H54 (cell line): ENCODE measurements around the gene RAX.
A peak's percentile ranks its signal among the peaks of the same experiment; 100 is the strongest.
"Not testable (repeated sequence)": the region's sequence is repeated elsewhere in the genome, so short reads cannot be mapped to it uniquely, and the experiment has no call there.

Source experiments
- DNase-seq: peaks from one replicate; pipeline ENCODE4 v3.0.0; 2011; ENCODE audit warnings: low spot score, mixed read lengths; ENCODE audit not compliant: insufficient read length
- FAIRE-seq: peaks from 3 replicates; lab custom pipeline; 2011; peaks lifted over from hg19 to GRCh38; lab: Jason Lieb, UNC
- POLR2A ChIP-seq: IDR thresholded peaks from 2 replicates; pipeline ENCODE4 v1.6.1; 2011; ENCODE audit warnings: low read depth, mild to moderate bottlenecking, low read length

Gene RAX

DNA sequence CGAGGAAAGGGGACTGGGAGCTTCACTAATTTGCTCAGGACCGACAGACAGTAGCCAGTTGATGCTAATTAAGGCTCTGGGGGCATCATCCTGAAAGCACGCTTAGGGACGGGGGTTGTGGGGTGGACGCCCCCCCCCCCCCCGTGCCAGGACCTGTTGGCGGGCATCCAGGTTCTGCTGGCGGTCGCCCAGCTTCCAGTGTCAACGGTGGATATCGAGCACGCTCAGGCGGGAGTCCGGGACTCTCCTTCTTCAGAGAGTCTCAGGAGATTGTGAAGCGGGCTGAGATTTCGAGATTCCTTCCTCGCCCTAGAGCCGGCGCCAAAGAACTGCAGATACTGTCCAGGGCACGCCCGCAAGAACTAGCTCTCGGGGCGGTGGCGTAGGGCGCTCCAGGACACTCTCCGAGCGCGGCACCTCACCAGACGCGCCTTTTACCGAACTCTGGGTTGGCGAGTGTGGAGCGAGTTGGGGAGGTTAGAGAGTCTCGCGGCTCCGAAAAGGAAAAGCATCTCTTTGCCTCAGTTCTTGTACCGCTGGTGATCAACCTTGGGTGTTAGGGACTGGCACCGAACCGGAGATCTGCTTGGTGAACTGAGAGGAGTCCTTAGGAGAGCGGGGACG is 5.6 kb downstream of the RAX start:
- TF ChIP-seq POLR2A = no peak
- DNase-seq (no peak), FAIRE-seq (no peak)

GRCh38 chr18:59266886-59267502 is 6.3 kb downstream of the RAX start:
- FAIRE-seq (no peak), DNase-seq (no peak)
- no peak for TF ChIP-seq POLR2A

DNA sequence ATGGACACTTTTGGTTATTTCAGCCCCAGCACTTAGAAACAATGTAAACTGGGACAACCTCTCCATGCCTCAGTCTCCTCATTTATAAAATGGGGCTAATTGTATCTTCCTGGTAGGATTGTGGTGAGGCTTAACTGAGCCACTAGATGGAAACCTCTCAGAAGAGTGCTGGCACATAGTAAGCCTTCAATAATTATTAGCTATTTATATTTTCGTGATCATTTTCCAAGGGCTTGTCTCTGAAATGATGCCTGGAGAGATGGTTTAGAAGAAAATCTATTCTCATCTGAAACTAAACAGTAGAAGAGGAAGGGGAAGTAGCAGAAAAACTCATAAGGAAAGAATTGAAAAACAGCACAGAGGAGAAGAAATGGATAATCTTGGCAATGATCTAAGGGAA is 6.8 kb downstream of the RAX start:
- FAIRE-seq (no peak), DNase-seq (no peak)
- TF ChIP-seq POLR2A = no peak

GRCh38 chr18:59265974-59266369 is 7.3 kb downstream of the RAX start:
- FAIRE-seq (no peak), DNase-seq (no peak)
- no peak for TF ChIP-seq POLR2A

DNA sequence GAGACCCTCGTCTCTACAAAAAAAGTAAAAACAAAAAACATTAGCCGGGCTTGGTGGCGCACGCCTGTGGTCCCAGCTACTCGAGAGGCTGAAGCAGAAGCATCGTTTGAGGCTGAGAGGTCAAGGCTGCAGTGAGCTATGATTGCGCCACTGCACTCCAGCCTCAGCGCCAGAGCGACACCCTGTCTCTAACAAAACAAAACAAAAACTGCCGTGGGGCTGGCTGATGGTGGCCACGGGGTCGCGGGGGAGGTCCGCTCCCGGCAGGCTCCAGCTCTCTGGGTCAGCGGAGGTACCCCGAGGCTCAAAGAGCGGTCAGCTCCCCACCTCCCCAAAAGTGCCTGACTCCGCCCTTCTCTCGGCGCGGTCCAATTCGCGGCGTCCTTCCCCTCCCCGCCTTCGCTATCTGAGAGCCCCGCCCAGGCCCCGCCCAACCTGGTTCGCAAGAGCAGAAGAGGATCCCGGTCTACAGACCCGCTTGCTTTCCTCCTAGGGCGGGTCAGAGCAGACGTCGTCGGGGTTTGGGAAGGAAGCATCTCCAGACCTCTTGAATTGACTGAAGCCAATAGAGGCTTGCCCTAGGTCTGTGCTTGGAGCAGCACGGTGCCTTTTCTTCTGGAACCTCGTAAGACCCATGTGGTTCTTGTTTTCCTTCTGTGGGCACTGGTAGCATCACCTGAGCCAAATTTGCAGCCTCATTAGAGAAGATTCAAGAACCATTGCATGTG is 7.8 kb downstream of the RAX start:
- FAIRE-seq = no peak
- TF ChIP-seq POLR2A = no peak
- DNase-seq = no peak

DNA sequence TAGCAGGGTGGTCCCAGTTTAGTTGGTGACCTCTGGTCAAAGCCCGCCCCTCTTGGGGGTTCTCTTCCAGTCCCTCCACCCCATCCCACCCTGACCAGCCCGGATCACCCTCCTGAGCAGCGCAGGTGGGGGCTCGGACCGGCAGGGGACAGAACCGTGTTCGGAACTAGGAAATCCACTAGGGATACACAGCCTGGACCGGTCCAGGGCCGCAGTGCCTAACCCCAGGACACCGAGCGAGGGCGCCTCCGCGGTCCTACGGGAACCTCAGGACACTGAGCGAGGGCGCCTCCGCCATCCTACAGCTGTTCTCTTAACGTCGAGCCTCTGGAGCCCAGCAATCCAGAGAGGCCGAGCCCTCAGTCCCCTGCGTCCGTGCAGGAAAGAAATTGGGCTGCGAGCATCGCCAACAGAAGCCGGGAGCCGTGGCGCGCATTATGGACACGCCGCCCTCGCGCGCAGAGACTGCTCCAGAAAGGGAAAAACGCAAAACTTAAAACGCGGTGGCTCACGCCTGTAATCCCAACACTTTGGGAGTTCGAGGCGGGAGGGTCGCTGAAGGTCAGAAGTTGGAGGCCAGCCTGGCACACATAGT is 8.5 kb downstream of the RAX start:
- no peak for TF ChIP-seq POLR2A
- DNase-seq (no peak), FAIRE-seq (no peak)

DNA sequence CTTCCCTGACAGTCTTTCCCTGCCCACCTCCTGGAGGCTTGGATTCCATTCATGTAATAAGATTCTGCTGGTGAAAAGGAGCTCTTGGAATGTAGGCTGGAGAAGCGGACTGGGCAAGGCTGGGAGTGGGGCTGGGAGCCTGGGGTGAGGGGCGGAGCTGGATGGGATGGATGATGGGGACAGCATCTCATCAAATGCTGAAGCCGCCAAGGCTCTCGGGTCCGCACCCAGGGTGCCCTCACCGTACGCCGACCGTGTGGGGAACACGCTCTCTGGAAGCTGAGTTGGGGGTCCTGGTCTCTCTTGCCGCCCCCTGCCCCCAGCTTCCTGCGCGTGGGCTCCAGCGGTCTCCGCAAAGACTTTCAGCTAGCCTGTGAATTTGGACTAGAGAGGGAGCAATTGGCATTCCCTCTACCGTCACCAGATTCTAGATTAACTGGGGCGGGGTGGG is 9.1 kb downstream of the RAX start:
- FAIRE-seq = no peak
- TF ChIP-seq POLR2A = no peak
- no peak for DNase-seq

GRCh38 chr18:59263661-59264060 is 9.6 kb downstream of the RAX start:
- DNase-seq = no peak
- TF ChIP-seq POLR2A = no peak
- no peak for FAIRE-seq

- not testable (repeated sequence) for DNase-seq, FAIRE-seq
Observed at GRCh38 chr18:59262243-59262642, 11.0 kb downstream of the RAX start.

DNA sequence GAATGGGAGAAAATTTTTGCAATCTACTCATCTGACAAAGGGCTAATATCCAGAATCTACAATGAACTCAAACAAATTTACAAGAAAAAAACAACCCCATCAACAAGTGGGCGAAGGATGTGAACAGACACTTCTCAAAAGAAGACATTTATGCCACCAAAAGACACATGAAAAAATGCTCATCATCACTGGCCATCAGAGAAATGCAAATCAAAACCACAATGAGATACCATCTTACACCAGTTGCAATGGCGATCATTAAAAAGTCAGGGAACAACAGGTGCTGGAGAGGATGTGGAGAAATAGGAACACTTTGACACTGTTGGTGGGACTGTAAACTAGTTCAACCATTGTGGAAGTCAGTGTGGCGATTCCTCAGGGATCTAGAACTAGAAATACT is 11.4 kb downstream of the RAX start:
- DNase-seq, FAIRE-seq: not testable (repeated sequence)

DNA sequence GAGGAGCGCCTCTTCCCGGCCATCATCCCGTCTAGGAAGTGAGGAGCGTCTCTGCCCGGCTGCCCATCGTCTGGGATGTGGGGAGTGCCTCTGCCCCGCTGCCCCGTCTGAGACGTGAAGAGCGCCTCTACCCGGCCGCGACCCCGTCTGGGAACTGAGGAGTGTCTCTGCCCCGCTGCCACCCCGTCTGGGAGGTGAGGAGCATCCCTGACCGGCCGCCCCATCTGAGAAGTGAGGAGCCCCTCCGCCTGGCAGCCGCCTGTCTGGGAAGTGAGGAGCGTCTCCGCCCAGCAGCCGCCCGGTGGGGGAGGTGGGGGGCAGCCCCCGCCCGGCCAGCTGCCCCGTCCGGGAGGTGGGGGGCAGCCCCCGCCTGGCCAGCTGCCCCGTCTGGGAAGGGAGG is 17.8 kb downstream of the RAX start:
- FAIRE-seq, DNase-seq: not testable (repeated sequence)

DNA sequence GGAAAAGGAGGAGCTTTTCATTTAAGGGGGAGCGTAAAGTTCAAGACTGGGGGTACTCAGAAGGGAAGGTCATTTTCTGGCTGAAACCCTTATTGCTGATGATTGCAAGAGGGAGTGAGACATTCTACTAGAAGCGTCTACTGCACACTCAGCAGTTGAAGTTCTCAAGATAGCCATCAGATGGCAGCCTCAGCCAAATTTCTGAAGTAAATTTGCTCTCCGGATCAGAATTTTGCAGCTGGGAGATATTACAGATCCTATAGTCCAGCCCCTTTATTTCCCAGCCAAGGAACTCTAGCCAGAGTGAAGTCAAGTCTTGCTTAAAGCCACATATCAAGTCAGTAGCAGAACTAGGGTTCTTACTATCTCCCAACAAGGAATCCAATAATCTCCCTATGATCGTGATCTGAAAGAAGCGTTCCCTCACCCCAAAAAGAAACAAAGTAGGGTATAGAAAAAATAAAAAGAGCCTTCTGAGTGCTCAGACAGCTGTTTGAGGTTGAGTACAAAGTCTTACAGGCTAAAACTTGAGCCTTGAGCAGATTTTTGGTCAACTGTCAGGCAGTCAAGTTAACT is 24.0 kb downstream of the RAX start:
- DNase-seq (peak; percentile 31), FAIRE-seq (peak; percentile 92)
- TF ChIP-seq POLR2A = no peak

- FAIRE-seq = no peak
- no peak for TF ChIP-seq POLR2A
- DNase-seq = no peak
Observed at GRCh38 chr18:59246796-59247195, 26.5 kb downstream of the RAX start.

GRCh38 chr18:59242906-59243305 is 30.3 kb downstream of the RAX start:
- no peak for FAIRE-seq
- no peak for TF ChIP-seq POLR2A
- no peak for DNase-seq

DNA sequence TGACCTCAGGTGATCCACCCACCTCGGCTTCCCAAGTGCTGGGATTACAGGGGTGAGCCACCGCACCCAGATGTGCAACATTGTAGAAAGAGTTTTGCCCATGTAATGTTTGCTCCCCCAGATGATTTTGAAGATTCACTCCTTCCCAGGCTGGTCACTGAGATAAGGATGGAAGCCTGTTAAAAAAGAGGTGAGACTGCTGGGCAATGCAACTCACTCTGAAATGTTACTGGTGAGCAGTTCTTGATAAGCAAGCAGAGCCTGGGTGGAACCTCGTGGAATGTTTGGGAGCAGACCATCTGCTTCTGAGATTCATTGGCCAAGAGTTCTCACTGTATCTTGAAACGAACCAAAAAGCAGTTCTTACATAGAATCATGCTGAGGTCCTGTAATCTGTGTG is 33.6 kb downstream of the RAX start:
- FAIRE-seq (no peak), DNase-seq (no peak)
- TF ChIP-seq POLR2A = no peak
